Panc1 (cell line): Measurements from ENCODE around the gene HIPK2. TPM values are rescaled to one million over a fixed set of nuclear protein-coding genes. Genes with fewer than 3 reads are reported as not detected.

Experiments used
- ATAC-seq: fragments of 200-7000 bp; cut with Tn5 transposase; 2 replicates; pipeline ENCODE4 v1.9.1; 2020; ENCODE audit warnings: mild to moderate bottlenecking, moderate library complexity
- BruUV-seq: library from RNA; stranded (reverse); fragments of 400-500 nt; replicated peaks from 2 replicates; lab custom pipeline; 2021; lab: Mats Ljungman, UMichigan
- CTCF ChIA-PET: fragments of 300-600 bp; sonication (Branson Sonifier 250); formaldehyde crosslinking; loops from one replicate; lab custom pipeline; 2022; ENCODE audit warnings: antibody characterized with exemption; lab: Charles Lee
- POLR2A ChIA-PET: fragments of 300-600 bp; sonication (Branson Sonifier 250); formaldehyde crosslinking; loops from one replicate; lab custom pipeline; 2022; ENCODE audit warnings: antibody characterized with exemption; lab: Charles Lee
- DNase-seq: peaks from one replicate; pipeline ENCODE4 v3.0.0-alpha.2; 2010; ENCODE audit warnings: low read depth, low spot score
- H3K27ac ChIP-seq: 2 replicates; pipeline ENCODE4 v1.5.1; 2011; ENCODE audit warnings: mild to moderate bottlenecking, low read length, inconsistent platforms
- H3K27me3 ChIP-seq: fragments of 200-500 bp; sonication (Bioruptor generic); 2 replicates; pipeline ENCODE4 v1.6.0; 2014; ENCODE audit warnings: low read length, inconsistent platforms; ENCODE audit not compliant: control insufficient read depth, insufficient read depth
- H3K36me3 ChIP-seq: fragments of 200-500 bp; sonication (Bioruptor generic); 2 replicates; pipeline ENCODE4 v1.5.1; 2014; ENCODE audit warnings: inconsistent platforms, mild to moderate bottlenecking, low read length, moderate library complexity; ENCODE audit not compliant: control insufficient read depth, insufficient read depth
- H3K4me1 ChIP-seq: 2 replicates; pipeline ENCODE4 v1.5.1; 2011; ENCODE audit warnings: inconsistent platforms, mild to moderate bottlenecking, low read length, moderate library complexity; ENCODE audit not compliant: control insufficient read depth, insufficient read depth
- H3K4me3 ChIP-seq, 2 experiments: 2 replicates each; pipeline ENCODE4 v1.5.1; 2011 to 2012; ENCODE audit warnings: low read depth in 2 of 2, low read length in 2 of 2, mild to moderate bottlenecking in 2 of 2, inconsistent platforms in 1 of 2, moderate library complexity in 1 of 2
- H3K9me3 ChIP-seq: fragments of 200-500 bp; sonication (Bioruptor generic); 2 replicates; pipeline ENCODE4 v1.5.1; 2014; ENCODE audit warnings: low read depth, mild to moderate bottlenecking, inconsistent platforms, low read length, moderate library complexity; ENCODE audit not compliant: control insufficient read depth, insufficient read depth
- POLR2AphosphoS5 ChIP-seq: IDR thresholded peaks from 2 replicates; pipeline ENCODE4 v1.6.1; 2012; ENCODE audit warnings: mild to moderate bottlenecking, low read depth, low read length, moderate library complexity
- REST ChIP-seq, 2 experiments: IDR thresholded peaks; 2 replicates each; pipeline ENCODE4 v1.6.1; 2011 to 2012; ENCODE audit warnings: low read depth in 2 of 2, control low read depth in 1 of 2, low read length in 1 of 2, mild to moderate bottlenecking in 1 of 2, moderate library complexity in 1 of 2; ENCODE audit not compliant: insufficient read depth in 1 of 2
- SIN3A ChIP-seq: IDR thresholded peaks from 2 replicates; pipeline ENCODE4 v1.6.1; 2012; ENCODE audit warnings: low read depth, mild to moderate bottlenecking, low read length, moderate library complexity, borderline replicate concordance; ENCODE audit not compliant: insufficient read depth
- TCF7L2 ChIP-seq: IDR thresholded peaks from 2 replicates; pipeline ENCODE4 v1.6.1; 2011; ENCODE audit warnings: mild to moderate bottlenecking, low read depth, low read length, inconsistent platforms
- in situ Hi-C: cut with HindIII; loops from 2 replicates; pipeline ENCODE4 v1.10.0; 2016; ENCODE audit warnings: low sequenced_read_pairs, low pct_unique_long_range_greater_than_20kb
- intact Hi-C: fragments of 100-400 bp; cut with micrococcal nuclease; formaldehyde crosslinking; loops from one replicate; pipeline ENCODE4 v1.10.0; 2022; ENCODE audit not compliant: unreplicated experiment
- total RNA-seq: library from RNA; stranded (reverse); gene quantifications from one replicate; pipeline ENCODE4 v1.2.1, GENCODE V29; 2021; ENCODE audit not compliant: unreplicated experiment
- TF ChIP-seq, protein P1 (sequence below): fragments of 450-650 bp; IDR thresholded peaks from 2 replicates; pipeline ENCODE4 v1.5.1; 2017; ENCODE audit warnings: mild to moderate bottlenecking

Gene HIPK2
- total RNA-seq, 1 experiment from 2014 or later: 34.1 TPM

DNA sequence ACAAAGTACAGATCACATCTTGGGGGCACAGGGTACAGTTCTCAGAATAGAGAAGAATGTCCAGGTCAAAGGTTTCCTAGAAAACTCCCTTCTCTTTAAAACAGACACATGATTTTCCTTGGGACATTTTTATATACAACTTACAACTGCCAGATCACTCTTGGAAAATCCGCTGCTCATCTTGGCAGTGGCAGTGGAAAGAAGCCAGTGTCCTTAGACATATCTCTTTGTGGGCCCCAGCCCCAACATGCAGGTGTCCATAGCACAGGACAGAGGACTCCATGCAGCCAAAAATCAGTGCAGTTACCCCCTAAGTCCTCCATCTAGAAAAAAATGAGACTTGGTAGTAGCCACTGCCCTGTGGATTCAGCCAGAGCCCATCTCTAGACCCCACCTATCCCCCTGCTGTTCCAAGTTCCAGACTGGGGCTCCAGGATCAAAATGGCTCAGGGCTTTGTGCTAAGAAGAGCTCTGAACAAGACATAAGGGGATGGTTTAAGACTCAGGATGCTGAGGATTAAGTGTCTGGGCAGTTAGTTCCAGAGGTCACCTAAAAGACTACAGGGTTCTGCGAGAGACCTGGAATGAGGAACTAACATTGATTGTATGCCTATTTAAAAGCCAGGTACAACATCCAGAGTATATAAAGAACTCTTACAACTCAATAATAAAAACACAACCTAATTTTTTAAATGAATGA is 34.4 kb downstream of the HIPK2 start:
- TF ChIP-seq TCF7L2 (no peak), SIN3A (no peak), REST (IDR thresholded peaks at IDR 0.05; ENCODE audit: insufficient read depth in 1 of 2, low read depth in 2 of 2, low read length in 1 of 2) (no peak), POLR2AphosphoS5 (no peak)
- TF ChIP-seq, protein P1, sequence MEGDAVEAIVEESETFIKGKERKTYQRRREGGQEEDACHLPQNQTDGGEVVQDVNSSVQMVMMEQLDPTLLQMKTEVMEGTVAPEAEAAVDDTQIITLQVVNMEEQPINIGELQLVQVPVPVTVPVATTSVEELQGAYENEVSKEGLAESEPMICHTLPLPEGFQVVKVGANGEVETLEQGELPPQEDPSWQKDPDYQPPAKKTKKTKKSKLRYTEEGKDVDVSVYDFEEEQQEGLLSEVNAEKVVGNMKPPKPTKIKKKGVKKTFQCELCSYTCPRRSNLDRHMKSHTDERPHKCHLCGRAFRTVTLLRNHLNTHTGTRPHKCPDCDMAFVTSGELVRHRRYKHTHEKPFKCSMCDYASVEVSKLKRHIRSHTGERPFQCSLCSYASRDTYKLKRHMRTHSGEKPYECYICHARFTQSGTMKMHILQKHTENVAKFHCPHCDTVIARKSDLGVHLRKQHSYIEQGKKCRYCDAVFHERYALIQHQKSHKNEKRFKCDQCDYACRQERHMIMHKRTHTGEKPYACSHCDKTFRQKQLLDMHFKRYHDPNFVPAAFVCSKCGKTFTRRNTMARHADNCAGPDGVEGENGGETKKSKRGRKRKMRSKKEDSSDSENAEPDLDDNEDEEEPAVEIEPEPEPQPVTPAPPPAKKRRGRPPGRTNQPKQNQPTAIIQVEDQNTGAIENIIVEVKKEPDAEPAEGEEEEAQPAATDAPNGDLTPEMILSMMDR: no peak
- in situ Hi-C loops (no loop called here), intact Hi-C loops (no loop called here)
- Histone ChIP-seq H3K9me3 (no peaks in the 10 kb centered on the region), H3K36me3 (no peaks in the 10 kb centered on the region), H3K4me3 (no peak overlapping the region), H3K4me1 (peaks cover 38% of the 10 kb centered on the region), H3K27me3 (no peaks in the 10 kb centered on the region), H3K27ac (no peak overlapping the region)
- CTCF ChIA-PET: no interaction called here
- DNase-seq: no peak
- no TSS peak for BruUV-seq
- no peak for ATAC-seq
- POLR2A ChIA-PET: no interaction called here

- in situ Hi-C loops (no loop called here), intact Hi-C loops (no loop called here)
- H3K27ac ChIP-seq: no peak overlapping the region
- H3K4me3 ChIP-seq: no peak overlapping the region
- no peaks in the 10 kb centered on the region for H3K9me3 ChIP-seq
- no peak for DNase-seq
- H3K36me3 ChIP-seq: no peaks in the 10 kb centered on the region
- POLR2A ChIA-PET: no interaction called here
- H3K4me1 ChIP-seq: peaks cover 53% of the 10 kb centered on the region
- no peaks in the 10 kb centered on the region for H3K27me3 ChIP-seq
- TF ChIP-seq POLR2AphosphoS5 (no peak), SIN3A (no peak), TCF7L2 (no peak), REST (IDR thresholded peaks at IDR 0.05; ENCODE audit: insufficient read depth in 1 of 2, low read depth in 2 of 2, low read length in 1 of 2) (no peak)
- TF ChIP-seq, protein P1: no peak
- no peak for ATAC-seq
- CTCF ChIA-PET: no interaction called here
- BruUV-seq: no TSS peak
Observed at GRCh38 chr7:139741789-139742344, 35.9 kb downstream of the HIPK2 start.
